Keratinocyte (primary cell): ENCODE measurements around the gene TPD52L1.

Experiments
- EZH2 ChIP-seq: IDR thresholded peaks from one replicate; pipeline ENCODE4 v1.6.1; 2012; ENCODE audit warnings: inconsistent platforms, mild to moderate bottlenecking, low read length, moderate library complexity
- TF ChIP-seq, protein P1 (sequence below), 3 experiments: IDR thresholded peaks in 1 of 3; conservative IDR thresholded peaks in 1 of 3; optimal IDR thresholded peaks in 1 of 3; 2 replicates in 2 of 3; 3 replicates in 1 of 3; pipeline versions ENCODE3 to v1.5.1; 2011; ENCODE audit warnings: low read length in 3 of 3, mild to moderate bottlenecking in 3 of 3, moderate library complexity in 2 of 3, control low read depth in 1 of 3, inconsistent platforms in 1 of 3; ENCODE audit not compliant: insufficient read depth in 2 of 3; ENCODE audit errors: extremely low read depth in 1 of 3

DNA sequence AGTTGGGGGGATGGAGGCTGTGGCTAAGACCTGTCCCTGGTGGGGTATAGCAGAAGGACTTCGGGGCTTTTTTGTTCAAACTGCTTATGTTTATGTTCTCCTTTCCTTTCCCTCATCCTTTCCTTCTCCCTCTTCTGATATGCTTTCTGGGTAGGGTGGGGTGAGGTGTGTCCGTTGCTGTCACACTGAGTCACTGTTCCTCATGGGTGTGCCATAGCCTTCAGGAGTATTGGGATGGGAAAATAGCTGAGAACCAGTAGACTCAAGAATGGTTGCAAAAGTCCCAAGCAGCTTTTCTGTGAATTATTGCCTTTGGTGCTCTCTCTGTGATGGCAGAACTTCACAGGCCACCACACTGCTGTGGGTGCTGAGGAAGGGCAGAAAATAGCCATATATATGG lies 39.6 kb downstream of the TPD52L1 start:
- TF ChIP-seq, protein P1, sequence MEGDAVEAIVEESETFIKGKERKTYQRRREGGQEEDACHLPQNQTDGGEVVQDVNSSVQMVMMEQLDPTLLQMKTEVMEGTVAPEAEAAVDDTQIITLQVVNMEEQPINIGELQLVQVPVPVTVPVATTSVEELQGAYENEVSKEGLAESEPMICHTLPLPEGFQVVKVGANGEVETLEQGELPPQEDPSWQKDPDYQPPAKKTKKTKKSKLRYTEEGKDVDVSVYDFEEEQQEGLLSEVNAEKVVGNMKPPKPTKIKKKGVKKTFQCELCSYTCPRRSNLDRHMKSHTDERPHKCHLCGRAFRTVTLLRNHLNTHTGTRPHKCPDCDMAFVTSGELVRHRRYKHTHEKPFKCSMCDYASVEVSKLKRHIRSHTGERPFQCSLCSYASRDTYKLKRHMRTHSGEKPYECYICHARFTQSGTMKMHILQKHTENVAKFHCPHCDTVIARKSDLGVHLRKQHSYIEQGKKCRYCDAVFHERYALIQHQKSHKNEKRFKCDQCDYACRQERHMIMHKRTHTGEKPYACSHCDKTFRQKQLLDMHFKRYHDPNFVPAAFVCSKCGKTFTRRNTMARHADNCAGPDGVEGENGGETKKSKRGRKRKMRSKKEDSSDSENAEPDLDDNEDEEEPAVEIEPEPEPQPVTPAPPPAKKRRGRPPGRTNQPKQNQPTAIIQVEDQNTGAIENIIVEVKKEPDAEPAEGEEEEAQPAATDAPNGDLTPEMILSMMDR (optimal IDR thresholded peaks at IDR 0.05 in 1 of 3, IDR thresholded peaks at IDR 0.05 in 1 of 3, conservative IDR thresholded peaks at IDR 0.05 in 1 of 3; ENCODE audit: extremely low read depth in 1 of 3, insufficient read depth in 2 of 3, low read length in 3 of 3): no peak
- TF ChIP-seq EZH2: no peak
